HG02840 (cell line): ENCODE results near the gene PRRT4.

Experiments
- ATAC-seq: cut with Tn5 transposase; IDR thresholded peaks from one replicate; pipeline ENCODE4 v1.9.1; 2021; ENCODE audit warnings: mild to moderate bottlenecking, moderate library complexity, moderate number of reproducible peaks; ENCODE audit not compliant: unreplicated experiment, low FRiP score

Gene PRRT4

GRCh38 chr7:128303643-128304042 lies 57.8 kb downstream of the PRRT4 start:
- ATAC-seq, result no peak

GRCh38 chr7:128303133-128303532 lies 58.4 kb downstream of the PRRT4 start:
- ATAC-seq, result no peak

GRCh38 chr7:128302139-128302538 lies 59.4 kb downstream of the PRRT4 start:
- ATAC-seq, result no peak
